Endothelial cell (in vitro differentiated cells): ENCODE measurements around the gene GPR84. TPM values are rescaled to one million over a fixed set of nuclear protein-coding genes. Genes with fewer than 3 reads are reported as not detected.

ENCODE experiments used
- DNase-seq: peaks from one replicate; pipeline ENCODE4 v3.0.0; 2021; ENCODE audit warnings: low spot score
- H3K27ac Mint-ChIP-seq: one replicate; pipeline ENCODE4 v1.8.0; 2021; ENCODE audit warnings: mixed read lengths, inconsistent platforms; ENCODE audit not compliant: unreplicated experiment
- H3K27me3 Mint-ChIP-seq: one replicate; pipeline ENCODE4 v1.8.0; 2021; ENCODE audit warnings: mild to moderate bottlenecking, moderate library complexity, mixed read lengths, inconsistent platforms; ENCODE audit not compliant: unreplicated experiment
- H3K36me3 Mint-ChIP-seq: one replicate; pipeline ENCODE4 v1.8.0; 2021; ENCODE audit warnings: mild to moderate bottlenecking, low read depth, mixed read lengths, inconsistent platforms; ENCODE audit not compliant: unreplicated experiment
- H3K4me1 Mint-ChIP-seq: one replicate; pipeline ENCODE4 v1.8.0; 2021; ENCODE audit warnings: mild to moderate bottlenecking, mixed read lengths, inconsistent platforms; ENCODE audit not compliant: unreplicated experiment
- H3K4me3 Mint-ChIP-seq: one replicate; pipeline ENCODE4 v1.8.0; 2021; ENCODE audit warnings: mild to moderate bottlenecking, mixed read lengths, inconsistent platforms; ENCODE audit not compliant: unreplicated experiment
- H3K9me3 Mint-ChIP-seq: one replicate; pipeline ENCODE4 v1.8.0; 2021; ENCODE audit warnings: mixed read lengths, inconsistent platforms; ENCODE audit not compliant: unreplicated experiment
- CTCF ChIP-seq: fragments of 200-600 bp; sonication (generic); IDR thresholded peaks from one replicate; pipeline ENCODE4 v1.5.0; 2021; ENCODE audit warnings: antibody characterized with exemption; ENCODE audit not compliant: unreplicated experiment
- total RNA-seq: library from RNA; stranded (reverse); fragmentation: NEBNext Ultra II Directional; extraction: Animal tissue kit (Norgen Biotek cat#: 25700); gene quantifications from one replicate; pipeline ENCODE4 v1.2.1, GENCODE V29; 2021; ENCODE audit not compliant: unreplicated experiment

GPR84 gene
- total RNA-seq, 1 donor from 2014 or later: 0.41 TPM

DNA sequence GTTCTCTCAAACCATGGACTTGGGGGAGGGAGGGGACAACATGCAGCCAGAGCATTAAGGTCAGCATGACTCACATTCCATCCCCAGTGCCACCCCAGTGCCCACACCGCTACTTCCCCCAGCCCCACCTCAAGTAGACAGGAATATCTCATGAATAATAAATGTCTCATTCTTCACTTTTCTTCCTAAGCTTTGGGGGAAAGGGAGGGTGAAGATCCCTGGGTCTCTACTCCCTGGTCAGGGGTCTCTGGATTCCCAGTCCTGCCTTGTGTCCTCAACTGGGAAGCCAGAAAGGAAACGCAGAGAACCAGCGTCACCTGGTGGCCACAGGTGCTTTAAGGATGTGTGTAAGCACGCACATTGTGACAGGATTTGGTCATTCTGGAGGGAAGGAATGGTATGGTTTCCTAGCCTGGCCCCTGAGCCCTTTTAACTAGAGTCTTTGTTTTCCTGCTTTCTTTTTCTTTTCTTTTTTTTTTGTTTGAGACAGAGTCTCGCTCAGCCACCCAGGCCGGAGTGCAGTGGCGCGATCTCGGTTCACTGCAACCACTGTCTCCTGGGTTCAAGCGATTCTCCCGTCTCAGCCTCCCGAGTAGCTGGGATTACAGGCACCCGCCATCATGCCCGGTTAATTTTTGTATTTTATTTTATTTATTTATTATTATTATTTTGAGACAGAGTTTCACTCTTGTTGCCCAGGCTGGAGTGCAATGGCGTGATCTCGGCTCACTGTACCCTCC, 3.4 kb downstream of the GPR84 start:
- TF ChIP-seq CTCF: peak; percentile 60
- H3K4me3 Mint-ChIP-seq: no peak overlapping the region
- peaks cover 5% of the 10 kb centered on the region for H3K27me3 Mint-ChIP-seq
- no peaks in the 10 kb centered on the region for H3K36me3 Mint-ChIP-seq
- peak overlapping the region; percentile 82 for H3K27ac Mint-ChIP-seq
- DNase-seq: peak; percentile 83
- peaks cover 34% of the 10 kb centered on the region for H3K4me1 Mint-ChIP-seq
- no peaks in the 10 kb centered on the region for H3K9me3 Mint-ChIP-seq

GRCh38 chr12:54359762-54360351, 4.4 kb downstream of the GPR84 start:
- H3K27me3 Mint-ChIP-seq: peaks cover 10% of the 10 kb centered on the region
- no peak for TF ChIP-seq CTCF
- H3K36me3 Mint-ChIP-seq: no peaks in the 10 kb centered on the region
- no peak for DNase-seq
- no peak overlapping the region for H3K4me3 Mint-ChIP-seq
- peak overlapping the region; percentile 82 for H3K27ac Mint-ChIP-seq
- peaks cover 44% of the 10 kb centered on the region for H3K4me1 Mint-ChIP-seq
- H3K9me3 Mint-ChIP-seq: no peaks in the 10 kb centered on the region

- H3K4me1 Mint-ChIP-seq: peaks cover 39% of the 10 kb centered on the region
- TF ChIP-seq CTCF: no peak
- no peak overlapping the region for H3K27ac Mint-ChIP-seq
- H3K36me3 Mint-ChIP-seq: no peaks in the 10 kb centered on the region
- H3K9me3 Mint-ChIP-seq: no peaks in the 10 kb centered on the region
- H3K4me3 Mint-ChIP-seq: no peak overlapping the region
- peaks cover 12% of the 10 kb centered on the region for H3K27me3 Mint-ChIP-seq
- peak; percentile 89 for DNase-seq
Measured at GRCh38 chr12:54358945-54359761, 5.1 kb downstream of the GPR84 start.

GRCh38 chr12:54358191-54358944, 5.9 kb downstream of the GPR84 start:
- no peak for DNase-seq
- peaks cover 10% of the 10 kb centered on the region for H3K27me3 Mint-ChIP-seq
- H3K36me3 Mint-ChIP-seq: no peaks in the 10 kb centered on the region
- peaks cover 36% of the 10 kb centered on the region for H3K4me1 Mint-ChIP-seq
- no peak overlapping the region for H3K4me3 Mint-ChIP-seq
- H3K9me3 Mint-ChIP-seq: no peaks in the 10 kb centered on the region
- no peak for TF ChIP-seq CTCF
- no peak overlapping the region for H3K27ac Mint-ChIP-seq
